Measurements from ENCODE around the gene S100A8.

DNA sequence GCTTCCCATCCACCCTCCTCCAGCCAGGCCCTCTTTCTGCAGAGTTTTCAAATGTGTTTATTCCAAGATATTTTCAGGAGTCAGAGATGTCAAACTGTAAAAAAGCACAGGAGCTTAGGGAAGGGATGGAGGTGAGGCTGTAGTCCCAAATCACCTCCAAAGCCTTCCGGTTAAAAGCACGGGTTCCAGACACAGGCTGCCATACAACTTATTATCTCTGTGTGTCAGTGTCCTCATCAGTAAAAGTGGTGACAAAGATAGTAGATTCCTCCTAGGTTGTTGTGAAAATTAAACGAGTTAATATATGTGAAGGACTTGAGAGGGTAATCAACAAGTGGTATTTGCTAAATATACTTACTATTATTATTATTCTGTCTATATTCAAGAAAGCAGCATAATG, 40.6 kb upstream of the S100A8 start:
- TF ChIP-seq CTCF (IDR thresholded peaks at IDR 0.05; ENCODE audit: insufficient read depth, low read length, poor library complexity, severe bottlenecking) (no peak), EZH2phosphoT487 (conservative IDR thresholded peaks at IDR 0.05; ENCODE audit: low read length) (no peak)
